ENCODE data around the gene MEGF11.

Gene MEGF11

DNA sequence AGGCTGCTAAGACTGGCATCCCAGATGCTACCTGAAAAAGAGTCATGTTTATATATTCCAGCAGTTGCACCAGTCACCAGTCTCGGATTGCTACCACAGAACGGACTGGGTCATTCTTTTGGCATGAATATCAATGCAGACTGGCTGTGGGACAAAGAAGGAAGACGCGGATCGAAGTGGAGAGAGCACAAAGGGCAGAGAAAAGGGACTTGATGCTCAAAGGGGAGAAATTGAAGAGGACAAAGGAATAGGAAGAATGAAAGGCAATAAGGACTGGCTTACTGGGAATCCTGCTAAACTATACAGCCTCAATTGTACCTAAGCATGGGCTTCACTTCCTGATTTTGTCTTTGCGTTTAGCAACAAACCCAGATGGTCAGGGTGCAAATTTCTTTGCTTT lies 24.5 kb upstream of the MEGF11 start:
- H3K9ac ChIP-seq = no peak overlapping the region
- no peak overlapping the region for H2AFZ ChIP-seq
- no peaks in the 10 kb centered on the region for H3K4me1 ChIP-seq
- no peak for TF ChIP-seq CTCF (IDR thresholded peaks at IDR 0.05)
- H3K9me3 ChIP-seq (ENCODE audit: control insufficient read depth, low read length) = no peaks in the 10 kb centered on the region
- H3K79me2 ChIP-seq = no peaks in the 10 kb centered on the region
- no peaks in the 10 kb centered on the region for H3K36me3 ChIP-seq (ENCODE audit: control insufficient read depth, insufficient read depth, low read length)
- no peaks in the 10 kb centered on the region for H3K27me3 ChIP-seq (ENCODE audit: control insufficient read depth, insufficient read depth, low read length)
- no peak overlapping the region for H3K4me2 ChIP-seq (ENCODE audit: low read length)
- H3K27ac ChIP-seq = no peak overlapping the region
- no peak overlapping the region for H3K4me3 ChIP-seq (ENCODE audit: low read depth, low read length)

- no peak overlapping the region for H2AFZ ChIP-seq
- no peaks in the 10 kb centered on the region for H3K4me1 ChIP-seq
- TF ChIP-seq CTCF (IDR thresholded peaks at IDR 0.05) = no peak
- no peak overlapping the region for H3K4me2 ChIP-seq (ENCODE audit: low read length)
- H3K79me2 ChIP-seq = no peaks in the 10 kb centered on the region
- no peaks in the 10 kb centered on the region for H3K9me3 ChIP-seq (ENCODE audit: control insufficient read depth, low read length)
- no peak overlapping the region for H3K27ac ChIP-seq
- no peaks in the 10 kb centered on the region for H3K27me3 ChIP-seq (ENCODE audit: control insufficient read depth, insufficient read depth, low read length)
- H3K4me3 ChIP-seq (ENCODE audit: low read depth, low read length) = no peak overlapping the region
- no peaks in the 10 kb centered on the region for H3K36me3 ChIP-seq (ENCODE audit: control insufficient read depth, insufficient read depth, low read length)
- no peak overlapping the region for H3K9ac ChIP-seq
Observed at GRCh38 chr15:66276546-66276945, 23.0 kb upstream of the MEGF11 start.

- Histone ChIP-seq H3K4me1 (no peaks in the 10 kb centered on the region), H3K9ac (no peak overlapping the region), H3K4me3 (ENCODE audit: low read depth, low read length) (no peak overlapping the region), H2AFZ (no peak overlapping the region), H3K9me3 (ENCODE audit: control insufficient read depth, low read length) (no peaks in the 10 kb centered on the region), H3K36me3 (ENCODE audit: control insufficient read depth, insufficient read depth, low read length) (no peaks in the 10 kb centered on the region), H3K79me2 (no peaks in the 10 kb centered on the region), H3K27ac (no peak overlapping the region), H3K27me3 (ENCODE audit: control insufficient read depth, insufficient read depth, low read length) (no peaks in the 10 kb centered on the region), H3K4me2 (ENCODE audit: low read length) (no peak overlapping the region)
- TF ChIP-seq CTCF (IDR thresholded peaks at IDR 0.05) = no peak
Observed at GRCh38 chr15:66275352-66275751, 21.8 kb upstream of the MEGF11 start.

- Histone ChIP-seq H3K9ac (no peak overlapping the region), H2AFZ (no peak overlapping the region), H3K36me3 (ENCODE audit: control insufficient read depth, insufficient read depth, low read length) (no peaks in the 10 kb centered on the region), H3K4me2 (ENCODE audit: low read length) (no peak overlapping the region), H3K27ac (no peak overlapping the region), H3K9me3 (ENCODE audit: control insufficient read depth, low read length) (no peaks in the 10 kb centered on the region), H3K27me3 (ENCODE audit: control insufficient read depth, insufficient read depth, low read length) (no peaks in the 10 kb centered on the region), H3K79me2 (no peaks in the 10 kb centered on the region), H3K4me1 (no peaks in the 10 kb centered on the region), H3K4me3 (ENCODE audit: low read depth, low read length) (no peak overlapping the region)
- no peak for TF ChIP-seq CTCF (IDR thresholded peaks at IDR 0.05)
Observed at GRCh38 chr15:66270932-66271331, 17.4 kb upstream of the MEGF11 start.

DNA sequence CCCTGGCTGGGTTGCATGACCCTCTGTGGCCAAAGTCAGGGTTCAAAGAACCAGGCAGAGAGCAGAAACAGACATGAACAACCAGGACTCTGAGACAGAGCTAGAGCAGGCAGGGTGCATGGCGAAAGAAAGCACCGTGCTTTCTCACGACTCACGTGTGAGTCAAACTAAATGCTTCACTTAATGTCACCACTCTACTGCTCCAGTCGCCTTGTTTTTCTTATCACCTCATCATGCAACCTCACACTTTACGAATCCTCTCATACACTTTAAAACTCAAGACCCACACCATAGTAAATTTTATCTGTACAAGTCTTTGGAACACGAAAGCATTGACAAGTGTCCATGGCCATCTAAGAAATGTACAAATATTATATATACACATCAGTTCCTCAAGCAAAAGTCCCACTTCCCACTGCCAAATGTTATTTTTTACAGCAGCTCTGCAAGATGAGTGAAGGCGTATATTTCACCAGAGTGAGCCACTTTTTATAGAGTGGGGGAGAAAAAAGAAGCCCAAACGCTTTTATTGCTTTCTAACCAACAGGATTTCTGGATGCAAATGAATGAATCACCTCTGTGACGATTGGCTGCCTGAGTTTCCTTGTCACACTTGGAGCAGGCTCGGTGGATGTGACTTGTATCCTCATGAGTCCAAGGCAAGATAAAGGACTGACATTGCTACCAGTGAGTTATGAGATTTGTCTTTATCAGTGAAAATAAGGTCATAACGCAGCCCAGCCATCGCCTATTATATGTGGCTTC lies 16.0 kb upstream of the MEGF11 start:
- Histone ChIP-seq H3K79me2 (no peaks in the 10 kb centered on the region), H3K4me2 (ENCODE audit: low read length) (no peak overlapping the region), H3K9me3 (ENCODE audit: control insufficient read depth, low read length) (no peaks in the 10 kb centered on the region), H3K27ac (no peak overlapping the region), H3K4me1 (no peaks in the 10 kb centered on the region), H3K27me3 (ENCODE audit: control insufficient read depth, insufficient read depth, low read length) (no peaks in the 10 kb centered on the region), H3K4me3 (ENCODE audit: low read depth, low read length) (no peak overlapping the region), H2AFZ (no peak overlapping the region), H3K36me3 (ENCODE audit: control insufficient read depth, insufficient read depth, low read length) (no peaks in the 10 kb centered on the region), H3K9ac (no peak overlapping the region)
- no peak for TF ChIP-seq CTCF (IDR thresholded peaks at IDR 0.05)

All from parathyroid adenoma (tissue), 2 donors.